ENCODE measurements around the gene PTK7.

PTK7 gene

DNA sequence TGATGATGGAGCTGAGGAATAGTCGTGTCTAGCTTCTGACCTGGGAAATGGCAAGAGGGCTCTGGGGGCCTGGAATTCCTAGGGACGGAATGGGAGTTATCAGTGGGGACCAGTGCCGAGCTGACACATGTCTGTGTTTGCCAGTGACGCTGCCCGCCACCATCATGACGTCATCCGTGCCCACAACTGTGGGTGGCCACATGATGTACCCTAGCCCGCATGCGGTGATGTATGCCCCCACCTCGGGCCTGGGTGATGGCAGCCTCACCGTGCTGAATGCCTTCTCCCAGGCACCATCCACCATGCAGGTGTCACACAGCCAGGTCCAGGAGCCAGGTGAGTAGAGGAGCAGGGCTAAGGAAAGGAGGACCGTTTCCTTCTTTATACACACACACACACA, 102.0 kb downstream of the PTK7 start:
- POLR2A ChIA-PET: no interaction called here
- TF ChIP-seq ARNT (IDR thresholded peaks at IDR 0.05) (no peak), SUZ12 (IDR thresholded peaks at IDR 0.05) (no peak), FOXK2 (IDR thresholded peaks at IDR 0.05) (no peak), ELF4 (IDR thresholded peaks at IDR 0.05) (no peak)
- no peak for DNase-seq (ENCODE audit: extremely low spot score)
- CTCF ChIA-PET: interaction anchor here (0.6 kb wide), 1 partner anchor 631 kb away, joined by 3 read pairs; no protein-coding TSS in a partner anchor

DNA sequence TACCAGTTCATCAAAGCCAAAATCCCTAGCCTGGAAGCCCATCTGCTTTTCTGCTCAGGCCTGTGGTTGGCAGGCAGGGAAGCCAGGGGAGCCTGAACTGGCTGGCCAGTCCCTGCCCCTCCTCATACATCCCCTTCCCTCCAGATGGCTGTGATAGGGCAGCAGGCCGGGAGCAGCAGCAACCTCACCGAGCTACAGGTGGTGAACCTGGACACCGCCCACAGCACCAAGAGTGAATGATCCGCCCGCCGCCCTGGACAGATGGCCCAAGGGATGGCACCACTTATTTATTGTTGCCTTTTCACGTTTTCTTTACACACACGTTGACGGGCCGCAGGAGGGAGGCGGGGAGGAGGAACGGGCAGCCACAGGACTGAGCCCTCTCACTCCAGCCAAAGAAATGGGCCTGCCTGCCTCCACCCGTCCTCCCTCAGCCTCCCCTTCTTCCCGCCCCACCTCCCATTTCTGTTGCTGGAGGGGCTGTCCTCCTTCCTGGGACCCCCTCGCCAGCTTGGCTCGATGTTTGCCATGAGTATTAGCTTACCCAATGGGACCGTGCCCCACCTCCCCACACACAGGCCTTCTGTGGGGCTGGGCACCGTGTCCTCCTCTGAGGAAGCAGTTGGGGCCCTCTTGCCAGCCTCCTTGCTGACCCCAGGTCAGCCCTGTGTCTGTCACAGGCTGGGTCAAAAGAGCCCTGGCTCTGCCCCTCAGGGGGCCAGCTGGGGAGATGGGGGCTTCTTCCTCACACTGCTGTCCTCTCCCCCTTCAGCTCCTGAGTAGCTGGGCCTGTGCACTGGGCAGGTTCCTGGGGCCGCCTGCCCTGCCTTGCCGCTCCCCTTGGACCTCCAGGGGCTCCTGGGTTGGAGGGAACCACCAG, 103.1 kb downstream of the PTK7 start:
- TF ChIP-seq FOXK2 (IDR thresholded peaks at IDR 0.05) (no peak), CTBP1 (IDR thresholded peaks at IDR 0.05; ENCODE audit: borderline replicate concordance) (no peak), TARDBP (IDR thresholded peaks at IDR 0.05) (no peak), SP1 (IDR thresholded peaks at IDR 0.05) (no peak), HDGF (IDR thresholded peaks at IDR 0.05; ENCODE audit: borderline replicate concordance) (no peak), ELF4 (IDR thresholded peaks at IDR 0.05) (no peak), FOXA1 (IDR thresholded peaks at IDR 0.05) (no peak), L3MBTL2 (conservative IDR thresholded peaks at IDR 0.05) (no peak), ZNF384 (IDR thresholded peaks at IDR 0.05) (no peak), LEF1 (IDR thresholded peaks at IDR 0.05; ENCODE audit: borderline replicate concordance) (no peak), ARNT (IDR thresholded peaks at IDR 0.05) (no peak)
- TF ChIP-seq, protein P1, sequence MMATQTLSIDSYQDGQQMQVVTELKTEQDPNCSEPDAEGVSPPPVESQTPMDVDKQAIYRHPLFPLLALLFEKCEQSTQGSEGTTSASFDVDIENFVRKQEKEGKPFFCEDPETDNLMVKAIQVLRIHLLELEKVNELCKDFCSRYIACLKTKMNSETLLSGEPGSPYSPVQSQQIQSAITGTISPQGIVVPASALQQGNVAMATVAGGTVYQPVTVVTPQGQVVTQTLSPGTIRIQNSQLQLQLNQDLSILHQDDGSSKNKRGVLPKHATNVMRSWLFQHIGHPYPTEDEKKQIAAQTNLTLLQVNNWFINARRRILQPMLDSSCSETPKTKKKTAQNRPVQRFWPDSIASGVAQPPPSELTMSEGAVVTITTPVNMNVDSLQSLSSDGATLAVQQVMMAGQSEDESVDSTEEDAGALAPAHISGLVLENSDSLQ (IDR thresholded peaks at IDR 0.05): no peak
- DNase-seq (ENCODE audit: extremely low spot score): no peak
- ChIA-PET CTCF (no interaction called here), POLR2A (no interaction called here)

DNA sequence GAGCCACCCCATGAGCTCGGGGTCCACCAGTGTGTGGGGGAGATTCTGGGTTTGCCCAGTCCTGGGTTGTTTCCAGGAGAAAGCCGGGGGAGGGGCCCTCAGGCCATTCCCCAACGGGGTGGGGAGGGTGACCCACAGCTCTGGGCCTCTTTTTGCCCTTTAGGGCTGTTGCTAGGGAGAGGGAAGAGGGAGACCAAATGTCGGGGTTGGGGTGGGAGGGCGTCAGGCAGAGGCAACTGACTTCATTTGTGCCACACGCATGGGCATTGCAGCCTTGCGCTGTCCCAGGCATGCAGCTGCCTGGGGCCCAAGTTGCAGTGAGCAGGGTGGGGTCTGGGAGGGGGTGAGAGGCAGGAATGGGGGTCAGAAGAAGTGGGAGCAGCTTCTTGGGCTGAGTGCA, 103.9 kb downstream of the PTK7 start:
- CTCF ChIA-PET: interaction anchor here (1.1 kb wide), 1 partner anchor 50 kb away, joined by 3 read pairs; no protein-coding TSS in a partner anchor
- no peak for DNase-seq (ENCODE audit: extremely low spot score)
- POLR2A ChIA-PET: interaction anchor here (0.5 kb wide), 1 partner anchor 155 kb away, joined by 3 read pairs; no protein-coding TSS in a partner anchor
- TF ChIP-seq ARNT (IDR thresholded peaks at IDR 0.05) (no peak), L3MBTL2 (conservative IDR thresholded peaks at IDR 0.05) (no peak), CTBP1 (IDR thresholded peaks at IDR 0.05; ENCODE audit: borderline replicate concordance) (no peak), BHLHE40 (IDR thresholded peaks at IDR 0.05; ENCODE audit: borderline replicate concordance) (no peak), SP1 (IDR thresholded peaks at IDR 0.05) (no peak), LEF1 (IDR thresholded peaks at IDR 0.05; ENCODE audit: borderline replicate concordance) (no peak), ELF4 (IDR thresholded peaks at IDR 0.05) (no peak), FOXK2 (IDR thresholded peaks at IDR 0.05) (no peak), SUZ12 (IDR thresholded peaks at IDR 0.05) (no peak), FOXA1 (IDR thresholded peaks at IDR 0.05) (no peak), NFRKB (IDR thresholded peaks at IDR 0.05) (no peak), TARDBP (IDR thresholded peaks at IDR 0.05) (no peak), ZNF384 (IDR thresholded peaks at IDR 0.05) (no peak), FOXM1 (IDR thresholded peaks at IDR 0.05; ENCODE audit: borderline replicate concordance) (no peak), HDGF (IDR thresholded peaks at IDR 0.05; ENCODE audit: borderline replicate concordance) (no peak)
- TF ChIP-seq, protein P1 (IDR thresholded peaks at IDR 0.05): no peak

DNA sequence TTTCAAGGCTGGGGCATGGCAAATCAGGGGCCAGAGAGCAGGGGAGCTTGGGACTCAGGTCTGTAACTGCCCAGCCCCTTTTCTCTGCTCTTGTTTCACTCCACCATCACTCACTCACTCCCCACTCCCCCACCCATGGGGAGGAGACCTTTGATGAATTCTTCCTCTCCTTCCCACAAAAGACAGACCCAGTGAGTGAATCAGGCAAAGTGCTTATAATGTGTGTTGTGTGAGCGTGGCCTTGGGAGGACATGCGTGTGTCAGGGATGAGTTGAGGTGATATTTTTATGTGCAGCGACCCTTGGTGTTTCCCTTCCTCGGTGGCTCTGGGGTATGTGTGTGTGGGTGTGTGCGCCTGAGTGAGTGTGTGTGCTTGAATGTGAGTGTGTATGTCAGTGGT, 104.9 kb downstream of the PTK7 start:
- TF ChIP-seq ZNF384 (IDR thresholded peaks at IDR 0.05): no peak
- TF ChIP-seq L3MBTL2 (conservative IDR thresholded peaks at IDR 0.05): no peak
- TF ChIP-seq SUZ12 (IDR thresholded peaks at IDR 0.05): no peak
- TF ChIP-seq LEF1 (IDR thresholded peaks at IDR 0.05; ENCODE audit: borderline replicate concordance): no peak
- TF ChIP-seq BHLHE40 (IDR thresholded peaks at IDR 0.05; ENCODE audit: borderline replicate concordance): no peak
- no peak for TF ChIP-seq FOXK2 (IDR thresholded peaks at IDR 0.05)
- TF ChIP-seq ELF4 (IDR thresholded peaks at IDR 0.05): no peak
- no peak for TF ChIP-seq NFRKB (IDR thresholded peaks at IDR 0.05)
- TF ChIP-seq HDGF (IDR thresholded peaks at IDR 0.05; ENCODE audit: borderline replicate concordance): no peak
- TF ChIP-seq CTBP1 (IDR thresholded peaks at IDR 0.05; ENCODE audit: borderline replicate concordance): no peak
- no peak for TF ChIP-seq TARDBP (IDR thresholded peaks at IDR 0.05)
- TF ChIP-seq FOXA1 (IDR thresholded peaks at IDR 0.05): no peak
- no peak for TF ChIP-seq FOXM1 (IDR thresholded peaks at IDR 0.05; ENCODE audit: borderline replicate concordance)
- TF ChIP-seq, protein P1 (IDR thresholded peaks at IDR 0.05): no peak
- TF ChIP-seq ARNT (IDR thresholded peaks at IDR 0.05): no peak
- ChIA-PET POLR2A (interaction anchor here (0.9 to 1.3 kb wide), 2 partner anchors 121 to 327 kb away, joined by 3 to 5 read pairs; partner anchors contain the start of genes KLC4 and MRPL2), CTCF (interaction anchor here (1.1 kb wide), 1 partner anchor 49 kb away, joined by 3 read pairs; no protein-coding TSS in a partner anchor)
- DNase-seq (ENCODE audit: extremely low spot score): no peak

DNA sequence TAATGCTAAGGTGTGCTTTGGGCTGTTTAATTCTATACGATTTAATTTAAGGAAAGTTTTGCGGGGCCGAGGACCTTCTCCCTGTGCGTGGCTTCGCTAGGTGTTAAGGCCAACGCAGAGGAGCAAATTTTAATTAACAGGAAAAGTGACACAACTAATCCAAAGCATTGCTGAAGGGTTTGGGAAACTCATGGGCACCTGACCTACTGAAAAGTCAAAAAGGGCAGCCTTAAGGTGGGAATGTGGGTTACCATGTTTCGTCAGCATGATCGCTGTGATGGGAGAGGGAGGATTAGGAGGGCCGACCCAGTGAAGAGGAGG, 105.5 kb downstream of the PTK7 start:
- no peak for TF ChIP-seq TARDBP (IDR thresholded peaks at IDR 0.05)
- TF ChIP-seq FOXM1 (IDR thresholded peaks at IDR 0.05; ENCODE audit: borderline replicate concordance): no peak
- no peak for TF ChIP-seq FOXK2 (IDR thresholded peaks at IDR 0.05)
- no peak for TF ChIP-seq CTBP1 (IDR thresholded peaks at IDR 0.05; ENCODE audit: borderline replicate concordance)
- TF ChIP-seq ARNT (IDR thresholded peaks at IDR 0.05): no peak
- TF ChIP-seq SUZ12 (IDR thresholded peaks at IDR 0.05): no peak
- no peak for TF ChIP-seq FOXA1 (IDR thresholded peaks at IDR 0.05)
- TF ChIP-seq ELF4 (IDR thresholded peaks at IDR 0.05): no peak
- no peak for TF ChIP-seq BHLHE40 (IDR thresholded peaks at IDR 0.05; ENCODE audit: borderline replicate concordance)
- TF ChIP-seq, protein P1 (IDR thresholded peaks at IDR 0.05): no peak
- no peak for DNase-seq (ENCODE audit: extremely low spot score)
- ChIA-PET POLR2A (interaction anchor here (0.9 to 1.8 kb wide), 11 partner anchors 10 to 326 kb away, joined by 3 to 30 read pairs (median 5); partner anchors contain the start of genes CUL7, DNPH1 and SRF), CTCF (interaction anchor here (1.0 kb wide), 1 partner anchor 48 kb away, joined by 5 read pairs; the partner anchor contains the start of gene DNPH1)

Measured in HEK293T (cell line).